CD4-positive, alpha-beta T cell treated with Interleukin-17A for 4 hours (primary cell): ENCODE data around the gene CCAR1.
"Not testable (repeated sequence)": the region's sequence is repeated elsewhere in the genome, so short reads cannot be mapped to it uniquely, and the experiment has no call there.

Experiments
- DNase-seq: peaks from one replicate; pipeline ENCODE4 v3.0.0-alpha.2; 2020; ENCODE audit warnings: mixed read lengths

The CCAR1 gene

GRCh38 chr10:68767407-68767806 is 46.4 kb downstream of the CCAR1 start:
- not testable (repeated sequence) for DNase-seq

- DNase-seq: no peak
Observed at GRCh38 chr10:68781613-68782574, 60.9 kb downstream of the CCAR1 start.

GRCh38 chr10:68784476-68784875 is 63.4 kb downstream of the CCAR1 start:
- DNase-seq: no peak

GRCh38 chr10:68787813-68788212 is 66.8 kb downstream of the CCAR1 start:
- DNase-seq: no peak

- DNase-seq: no peak
Observed at GRCh38 chr10:68790476-68790875, 69.4 kb downstream of the CCAR1 start.

- DNase-seq: no peak
Observed at GRCh38 chr10:68792115-68792514, 71.1 kb downstream of the CCAR1 start.

GRCh38 chr10:68795886-68796532 is 75.0 kb downstream of the CCAR1 start:
- DNase-seq: no peak

GRCh38 chr10:68796605-68797004 is 75.6 kb downstream of the CCAR1 start:
- no peak for DNase-seq

GRCh38 chr10:68800211-68800610 is 79.2 kb downstream of the CCAR1 start:
- no peak for DNase-seq

GRCh38 chr10:68804692-68805091 is 83.7 kb downstream of the CCAR1 start:
- DNase-seq: no peak

- not testable (repeated sequence) for DNase-seq
Observed at GRCh38 chr10:68810830-68811229, 89.8 kb downstream of the CCAR1 start.

GRCh38 chr10:68811314-68812009 is 90.4 kb downstream of the CCAR1 start:
- DNase-seq: no peak

- no peak for DNase-seq
Observed at GRCh38 chr10:68812420-68812819, 91.4 kb downstream of the CCAR1 start.

GRCh38 chr10:68813559-68813958 is 92.5 kb downstream of the CCAR1 start:
- DNase-seq: no peak

GRCh38 chr10:68816796-68817412 is 95.9 kb downstream of the CCAR1 start:
- no peak for DNase-seq

GRCh38 chr10:68820359-68820758 is 99.3 kb downstream of the CCAR1 start:
- not testable (repeated sequence) for DNase-seq

- not testable (repeated sequence) for DNase-seq
Observed at GRCh38 chr10:68822626-68823025, 101.6 kb downstream of the CCAR1 start.

GRCh38 chr10:68826764-68827591 is 105.9 kb downstream of the CCAR1 start, which contains the start of gene STOX1:
TSS of gene STOX1 (plus strand) at chr10:68827531. CDS start at chr10:68827624, 93 bp downstream.
- DNase-seq: peak; percentile 84

- not testable (repeated sequence) for DNase-seq
Observed at GRCh38 chr10:68827592-68827959, 106.5 kb downstream of the CCAR1 start.

- DNase-seq: peak; percentile 40
Observed at GRCh38 chr10:68828083-68828601, 107.1 kb downstream of the CCAR1 start.

GRCh38 chr10:68828833-68829232 is 107.8 kb downstream of the CCAR1 start:
- DNase-seq: no peak

- DNase-seq: peak; percentile 35
Observed at GRCh38 chr10:68829521-68829920, 108.5 kb downstream of the CCAR1 start.
